H1 (cell line): Measurements from ENCODE around the gene CDCA4. TPM values are rescaled to one million over a fixed set of nuclear protein-coding genes. Genes with fewer than 3 reads are reported as not detected.

Experiments
- CHD7 ChIP-seq: fragments of 300-600 bp; sonication (generic); IDR thresholded peaks from 2 replicates; pipeline ENCODE4 v1.7.1; 2012; ENCODE audit warnings: low read length, moderate library complexity, mild to moderate bottlenecking, inconsistent platforms; ENCODE audit not compliant: insufficient replicate concordance
- polyA plus RNA-seq, 7 experiments: library from polyadenylated mRNA; depleted of rRNA in 3 of 7; stranded (reverse) in 5 of 7; unstranded in 2 of 7; fragments of >200 nt in 5 of 7; fragments of 200-250 nt in 2 of 7; gene quantifications; 1 replicate in 5 of 7; 2 replicates in 1 of 7; 4 replicates in 1 of 7; pipeline versions ENCODE4 v1.2.1 to v1.2.3, GENCODE V29; 2011 to 2013; ENCODE audit warnings: missing spikeins in 2 of 7, mixed read lengths in 2 of 7
- total RNA-seq: library from RNA; stranded (reverse); fragmentation: NEBNext Ultra II Directional; extraction: Animal tissue kit (Norgen Biotek cat#: 25700); gene quantifications from 2 replicates; pipeline ENCODE4 v1.2.1, GENCODE V29; 2021

CDCA4 gene
- total and polyA plus RNA-seq, 2 of the 8 experiments (the other 6 are each of a cell fraction or from before 2014, with no cell fraction given): 49.9 to 62.4 TPM

- no peak for TF ChIP-seq CHD7
Measured at GRCh38 chr14:105013150-105013785, 7.6 kb downstream of the CDCA4 start (continued).
